Endometrium (tissue), 2 donors: ENCODE results near the gene HIVEP2.

Experiments used
- FAIRE-seq: peaks from 2 replicates; lab custom pipeline; 2012; peaks lifted over from hg19 to GRCh38; lab: Jason Lieb, UNC
- donor health status: control.
- donor health status: control.

HIVEP2 gene

GRCh38 chr6:142816031-142816430 is 128.9 kb downstream of the HIVEP2 start:
- no peak for FAIRE-seq

- FAIRE-seq: no peak
Measured at GRCh38 chr6:142811923-142812322, 133.1 kb downstream of the HIVEP2 start.

- FAIRE-seq: no peak
Measured at GRCh38 chr6:142810952-142811514, 133.9 kb downstream of the HIVEP2 start.

- FAIRE-seq: no peak
Measured at GRCh38 chr6:142809947-142810346, 135.0 kb downstream of the HIVEP2 start.

- FAIRE-seq: no peak
Measured at GRCh38 chr6:142808405-142809061, 136.4 kb downstream of the HIVEP2 start.

- FAIRE-seq: no peak
Measured at GRCh38 chr6:142805042-142805441, 139.9 kb downstream of the HIVEP2 start.

GRCh38 chr6:142804490-142804889 is 140.5 kb downstream of the HIVEP2 start:
- FAIRE-seq: no peak

- FAIRE-seq: no peak
Measured at GRCh38 chr6:142803495-142804058, 141.4 kb downstream of the HIVEP2 start.

GRCh38 chr6:142803032-142803431 is 141.9 kb downstream of the HIVEP2 start:
- no peak for FAIRE-seq

GRCh38 chr6:142802124-142802523 is 142.9 kb downstream of the HIVEP2 start:
- no peak for FAIRE-seq

GRCh38 chr6:142800240-142800639 is 144.7 kb downstream of the HIVEP2 start:
- no peak for FAIRE-seq

- no peak for FAIRE-seq
Measured at GRCh38 chr6:142799639-142800038, 145.3 kb downstream of the HIVEP2 start.

GRCh38 chr6:142797159-142797558 is 147.8 kb downstream of the HIVEP2 start:
- FAIRE-seq: peak; percentile 35

- FAIRE-seq: no peak
Measured at GRCh38 chr6:142796571-142796970, 148.4 kb downstream of the HIVEP2 start.

- no peak for FAIRE-seq
Measured at GRCh38 chr6:142796024-142796423, 149.0 kb downstream of the HIVEP2 start.

GRCh38 chr6:142794424-142794823 is 150.6 kb downstream of the HIVEP2 start:
- FAIRE-seq: no peak

GRCh38 chr6:142790257-142790656 is 154.7 kb downstream of the HIVEP2 start:
- FAIRE-seq: no peak

GRCh38 chr6:142787422-142787821 is 157.6 kb downstream of the HIVEP2 start:
- FAIRE-seq: no peak

- FAIRE-seq: no peak
Measured at GRCh38 chr6:142786476-142786875, 158.5 kb downstream of the HIVEP2 start.

GRCh38 chr6:142784344-142784743 is 160.6 kb downstream of the HIVEP2 start:
- no peak for FAIRE-seq

- FAIRE-seq: no peak
Measured at GRCh38 chr6:142783499-142783898, 161.5 kb downstream of the HIVEP2 start.

GRCh38 chr6:142781129-142781528 is 163.8 kb downstream of the HIVEP2 start:
- no peak for FAIRE-seq

- FAIRE-seq: no peak
Measured at GRCh38 chr6:142773859-142774648, 170.9 kb downstream of the HIVEP2 start.
